ENCODE measurements around the gene AIM2. TPM values are rescaled to one million over a fixed set of nuclear protein-coding genes. Genes with fewer than 3 reads are reported as not detected.

Gene AIM2
- total RNA-seq = 1 to 10 TPM in 1 of 6 experiments, under 1 TPM in 2, not detected in 3; 0.73 to 1.1 (median 0.80) TPM
- long read RNA-seq = 0 reads

DNA sequence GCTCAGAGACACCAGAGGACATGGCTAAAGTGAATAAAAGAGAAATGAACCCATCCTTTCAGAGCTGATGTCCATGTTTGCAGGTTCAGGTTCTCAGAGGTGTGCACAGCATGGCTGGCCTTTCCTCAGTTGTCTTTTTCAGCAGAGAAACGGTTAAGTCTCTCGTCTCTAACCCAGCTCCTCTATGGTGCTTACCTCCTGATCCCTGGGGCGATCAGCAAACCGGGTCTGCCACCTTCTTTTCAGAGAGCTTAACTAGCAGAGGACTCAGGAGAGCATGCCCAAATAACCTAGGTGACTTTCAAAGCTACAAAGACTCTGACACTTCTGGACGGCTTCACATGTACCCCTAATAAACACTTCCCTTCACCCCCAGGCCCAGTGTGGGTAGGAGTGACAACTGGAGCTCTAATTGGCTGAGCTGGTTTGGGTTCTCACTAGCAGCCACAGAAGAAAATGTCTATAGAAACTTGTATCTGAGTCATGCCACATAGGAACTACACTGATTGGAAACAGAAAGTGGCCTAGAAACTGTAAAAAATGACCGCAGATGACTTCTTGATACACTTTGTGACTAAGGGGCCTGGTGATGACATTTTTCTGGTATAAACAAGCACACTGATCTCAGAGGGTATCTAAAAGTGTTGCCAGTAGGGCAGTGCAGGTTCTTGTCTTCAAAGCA, at the start of gene AIM2:
Gene AIM2, minus strand, starts transcription at position 329 of the 682 bp plus-strand sequence. CDS start 3,267 bp downstream, outside the sequence.
- intact Hi-C loops (cut with DNase I) = no loop called here
- no peak for TF ChIP-seq CTCF (IDR thresholded peaks at IDR 0.05)
- Histone ChIP-seq H3K27me3 (no peaks in the 10 kb centered on the region), H3K36me3 (no peaks in the 10 kb centered on the region), H3K9me3 (no peaks in the 10 kb centered on the region), H3K27ac (peak within 1 kb of the TSS in 2 of 3 donors; percentile 45 to 50), H3K4me3 (peak within 1 kb of the TSS in 1 of 3 donors; percentile 2), H3K4me1 (no peaks in the 10 kb centered on the region)
- no peak for DNase-seq
- peak; percentile 57 to 71 (median 62) for ATAC-seq
- WGBS (ENCODE audit: insufficient coverage, low coverage, low lambda C conversion rate, missing lambda C conversion rate) = 49% methylated on average over 6 of the region's 6 CpGs

- ATAC-seq (no peak), DNase-seq (no peak)
- H3K4me3 ChIP-seq = no peak overlapping the region
- no peak overlapping the region for H3K27ac ChIP-seq
- no peaks in the 10 kb centered on the region for H3K27me3 ChIP-seq
- intact Hi-C loops (cut with DNase I) = no loop called here
- H3K36me3 ChIP-seq = no peaks in the 10 kb centered on the region
- no peaks in the 10 kb centered on the region for H3K4me1 ChIP-seq
- WGBS (ENCODE audit: insufficient coverage, low coverage, low lambda C conversion rate, missing lambda C conversion rate) = 61% methylated on average over 5 of the region's 5 CpGs
- TF ChIP-seq CTCF (IDR thresholded peaks at IDR 0.05) (no peak), POLR2A (IDR thresholded peaks at IDR 0.05) (no peak)
- H3K9me3 ChIP-seq = no peaks in the 10 kb centered on the region
These were observed 47.0 kb upstream of the AIM2 start for GRCh38 chr1:159123587-159123986.

DNA sequence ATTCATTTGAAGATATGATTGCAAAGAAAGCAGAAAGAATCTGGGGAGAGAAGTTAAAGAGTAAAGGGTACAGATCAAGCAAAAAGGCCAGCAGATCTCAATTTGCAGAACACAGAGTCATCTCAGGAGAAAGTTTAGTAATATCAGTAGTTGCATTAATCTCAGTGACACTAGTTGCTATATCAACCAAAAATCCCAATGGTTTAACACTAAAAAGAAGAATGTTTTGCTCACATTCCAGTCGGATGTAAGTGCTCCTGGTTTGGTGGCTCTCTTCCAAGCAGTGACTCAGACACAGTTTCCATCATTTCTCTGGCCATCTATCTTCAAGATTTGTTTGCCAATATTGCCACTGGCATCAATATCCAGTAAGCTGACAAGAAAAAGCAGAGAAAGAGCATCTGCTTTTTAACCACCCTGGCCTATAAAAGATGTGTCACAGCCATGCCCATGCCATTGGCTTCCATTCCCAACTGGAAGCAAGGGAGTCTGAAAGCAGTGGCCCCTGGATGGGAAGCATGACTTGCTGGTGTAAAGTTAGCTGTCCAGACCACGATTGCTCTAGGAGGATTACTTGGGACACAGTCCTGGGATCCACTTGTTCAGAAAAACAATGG, 45.5 kb upstream of the AIM2 start:
- Histone ChIP-seq H3K27ac (no peak overlapping the region), H3K4me3 (no peak overlapping the region), H3K36me3 (no peaks in the 10 kb centered on the region), H3K27me3 (no peaks in the 10 kb centered on the region), H3K9me3 (no peaks in the 10 kb centered on the region), H3K4me1 (no peaks in the 10 kb centered on the region)
- TF ChIP-seq CTCF (IDR thresholded peaks at IDR 0.05) = no peak
- TF ChIP-seq POLR2A (IDR thresholded peaks at IDR 0.05) = no peak
- WGBS (ENCODE audit: insufficient coverage, low coverage, low lambda C conversion rate, missing lambda C conversion rate) = 44% methylated on average over 2 of the region's 2 CpGs
- DNase-seq (no peak), ATAC-seq (no peak)
- intact Hi-C loops (cut with DNase I) = no loop called here

GRCh38 chr1:159121526-159121925, 45.0 kb upstream of the AIM2 start:
- ATAC-seq = no peak
- Histone ChIP-seq H3K9me3 (no peaks in the 10 kb centered on the region), H3K27me3 (no peaks in the 10 kb centered on the region), H3K27ac (no peak overlapping the region), H3K36me3 (no peaks in the 10 kb centered on the region), H3K4me1 (no peaks in the 10 kb centered on the region), H3K4me3 (no peak overlapping the region)
- DNase-seq = no peak
- TF ChIP-seq CTCF (IDR thresholded peaks at IDR 0.05) = no peak
- no peak for TF ChIP-seq POLR2A (IDR thresholded peaks at IDR 0.05)
- 80% methylated on average over 1 of the region's 1 CpG for WGBS (ENCODE audit: insufficient coverage, low coverage, low lambda C conversion rate, missing lambda C conversion rate)
- intact Hi-C loops (cut with DNase I) = no loop called here

Measured in right lobe of liver (tissue), 6 donors.